A673 (cell line): ENCODE measurements around the gene ZNF653. TPM values are rescaled to one million over a fixed set of nuclear protein-coding genes. Genes with fewer than 3 reads are reported as not detected.

ENCODE experiments used
- BruUV-seq: library from RNA; stranded (reverse); fragments of 400-500 nt; replicated peaks from 2 replicates; lab custom pipeline; 2021; lab: Mats Ljungman, UMichigan
- CTCF ChIA-PET: fragments of 300-600 bp; sonication (Branson Sonifier 250); formaldehyde crosslinking; loops from one replicate; lab custom pipeline; 2022; ENCODE audit warnings: antibody characterized with exemption; lab: Charles Lee
- POLR2A ChIA-PET: fragments of 300-600 bp; sonication (Branson Sonifier 250); formaldehyde crosslinking; loops from one replicate; lab custom pipeline; 2022; ENCODE audit warnings: antibody characterized with exemption; ENCODE audit not compliant: low non-redundant PET; lab: Charles Lee
- DNase-seq: peaks from one replicate; pipeline ENCODE4 v3.0.0-alpha.2; 2015; ENCODE audit warnings: low spot score
- H3K27ac ChIP-seq: fragments of 200-600 bp; sonication (generic); 2 replicates; pipeline ENCODE4 v1.5.1; 2016; ENCODE audit warnings: mixed run types, low read depth, mild to moderate bottlenecking, mixed read lengths, antibody characterized with exemption, low read length; ENCODE audit not compliant: poor library complexity, severe bottlenecking
- H3K27me3 ChIP-seq: fragments of 200-600 bp; sonication (generic); replicated peaks from 2 replicates; pipeline ENCODE4 v1.6.1; 2017; ENCODE audit warnings: mixed run types, low read depth, mild to moderate bottlenecking, mixed read lengths, antibody characterized with exemption, low read length; ENCODE audit not compliant: insufficient read depth, poor library complexity
- H3K36me3 ChIP-seq: fragments of 200-600 bp; sonication (generic); 2 replicates; pipeline ENCODE4 v1.6.1; 2016; ENCODE audit warnings: mixed run types, mild to moderate bottlenecking, mixed read lengths, antibody characterized with exemption, low read length; ENCODE audit not compliant: insufficient read depth, poor library complexity, severe bottlenecking
- H3K4me1 ChIP-seq: fragments of 200-600 bp; sonication (generic); 2 replicates; pipeline ENCODE4 v1.6.1; 2017; ENCODE audit warnings: mixed run types, mild to moderate bottlenecking, mixed read lengths, antibody characterized with exemption, low read length; ENCODE audit not compliant: insufficient read depth, poor library complexity, severe bottlenecking
- H3K4me3 ChIP-seq: fragments of 200-600 bp; sonication (generic); 2 replicates; pipeline ENCODE4 v1.5.1; 2016; ENCODE audit warnings: low read depth, mixed run types, mild to moderate bottlenecking, mixed read lengths, low read length; ENCODE audit not compliant: poor library complexity, severe bottlenecking
- H3K9me3 ChIP-seq: fragments of 200-600 bp; sonication (generic); 2 replicates; pipeline ENCODE4 v1.6.1; 2016; ENCODE audit warnings: mixed run types, low read depth, mild to moderate bottlenecking, mixed read lengths, antibody characterized with exemption, low read length; ENCODE audit not compliant: poor library complexity, severe bottlenecking
- CTCF ChIP-seq: fragments of 300-800, 200-600 bp; sonication (generic); conservative IDR thresholded peaks from 2 replicates; pipeline ENCODE4 v1.5.1; 2017; ENCODE audit warnings: low read depth, mild to moderate bottlenecking, antibody characterized with exemption, low read length, moderate library complexity, mixed read lengths
- EZH2 ChIP-seq: fragments of 200-600 bp; sonication (generic); IDR thresholded peaks from 2 replicates; pipeline ENCODE4 v1.6.1; 2017; ENCODE audit warnings: borderline replicate concordance, low read depth, mild to moderate bottlenecking, mixed read lengths, antibody characterized with exemption, low read length; ENCODE audit not compliant: poor library complexity, severe bottlenecking
- intact Hi-C: fragments of 100-400 bp; cut with micrococcal nuclease; formaldehyde crosslinking; loops from one replicate; pipeline ENCODE4 v1.10.0; 2022; ENCODE audit not compliant: unreplicated experiment
- total RNA-seq: library from RNA; stranded (reverse); gene quantifications from 2 replicates; pipeline ENCODE4 v1.2.3, GENCODE V29; 2021

Gene ZNF653
- total RNA-seq, 1 experiment from 2014 or later = 15.9 TPM

- no peak for TF ChIP-seq EZH2
- TF ChIP-seq CTCF = no peak
- H3K27me3 ChIP-seq = peaks cover 21% of the 10 kb centered on the region
- peak overlapping the region; percentile 55 for H3K27ac ChIP-seq
- peak; percentile 98 for DNase-seq
- intact Hi-C loops = loop anchor here (1.0 to 2.0 kb wide), 3 partner anchors 103 to 343 kb away; no protein-coding TSS in a partner anchor
- H3K9me3 ChIP-seq = no peaks in the 10 kb centered on the region
- no TSS peak for BruUV-seq
- ChIA-PET CTCF (interaction anchor here (0.6 to 1.6 kb wide), 8 partner anchors 99 to 540 kb away, joined by 3 to 10 read pairs (median 4); no protein-coding TSS in a partner anchor), POLR2A (no interaction called here)
- peak overlapping the region; percentile 44 for H3K4me3 ChIP-seq
- peaks cover 21% of the 10 kb centered on the region for H3K4me1 ChIP-seq
- no peaks in the 10 kb centered on the region for H3K36me3 ChIP-seq
These were observed 23.9 kb downstream of the ZNF653 start for GRCh38 chr19:11481534-11482383.

- BruUV-seq = no TSS peak
- POLR2A ChIA-PET = interaction anchor here (0.6 kb wide), 1 partner anchor 31 kb away, joined by 4 read pairs; no protein-coding TSS in a partner anchor
These were observed 24.7 kb downstream of the ZNF653 start, which contains the start of gene ELAVL3 for GRCh38 chr19:11480715-11481533. Gene ELAVL3, minus strand, starts transcription at chr19:11481046. Its CDS starts 438 bp downstream, at chr19:11480608.

More at GRCh38 chr19:11480715-11481533, 24.7 kb downstream of the ZNF653 start, which contains the start of gene ELAVL3:
- CTCF ChIA-PET = interaction anchor here (1.2 to 1.5 kb wide), 2 partner anchors 98 to 187 kb away, joined by 3 to 5 read pairs; no protein-coding TSS in a partner anchor
- intact Hi-C loops = no loop called here
- peak within 1 kb of the TSS; percentile 44 for H3K4me3 ChIP-seq
- peaks cover 21% of the 10 kb centered on the region for H3K27me3 ChIP-seq
- no peaks in the 10 kb centered on the region for H3K36me3 ChIP-seq
- H3K27ac ChIP-seq = no peak within 1 kb of the TSS
- peak; percentile 46 for TF ChIP-seq EZH2
- TF ChIP-seq CTCF = no peak
- no peaks in the 10 kb centered on the region for H3K9me3 ChIP-seq
- peaks cover 21% of the 10 kb centered on the region for H3K4me1 ChIP-seq
- DNase-seq = peak; percentile 55
